GM10248 (cell line): Measurements from ENCODE around the gene IRF2.

Source experiments
- CTCF ChIA-PET: fragments of 300-600 bp; sonication (Branson Sonifier 250); formaldehyde crosslinking; extraction: SDS; loops from one replicate; lab custom pipeline; 2021; ENCODE audit warnings: antibody characterized with exemption; lab: Yijun Ruan, JAX
- POLR2A ChIA-PET: fragments of 350-650 bp; sonication (Branson Sonifier 250); formaldehyde crosslinking; extraction: SDS; loops from one replicate; lab custom pipeline; 2020; ENCODE audit warnings: antibody characterized with exemption; lab: Yijun Ruan, JAX
- DNase-seq: peaks from one replicate; pipeline ENCODE4 v3.0.0; 2012; ENCODE audit errors: extremely low spot score
- TF ChIP-seq, protein P1 (sequence below): IDR thresholded peaks from 2 replicates; pipeline ENCODE4 v1.5.1; 2012; ENCODE audit warnings: mild to moderate bottlenecking, low read depth; ENCODE audit errors: extremely low read depth, missing control alignments, control extremely low read depth

Gene IRF2

GRCh38 chr4:184420402-184420801, 53.9 kb downstream of the IRF2 start:
- POLR2A ChIA-PET: no interaction called here
- CTCF ChIA-PET: interaction anchor here (0.6 to 1.9 kb wide), 10 partner anchors 8 to 156 kb away, joined by 3 to 8 read pairs (median 3); no protein-coding TSS in a partner anchor

GRCh38 chr4:184419976-184420375, 54.4 kb downstream of the IRF2 start:
- CTCF ChIA-PET: interaction anchor here (0.6 to 1.9 kb wide), 5 partner anchors 10 to 155 kb away, joined by 3 to 8 read pairs (median 3); no protein-coding TSS in a partner anchor
- POLR2A ChIA-PET: no interaction called here
- DNase-seq: no peak
- TF ChIP-seq, protein P1, sequence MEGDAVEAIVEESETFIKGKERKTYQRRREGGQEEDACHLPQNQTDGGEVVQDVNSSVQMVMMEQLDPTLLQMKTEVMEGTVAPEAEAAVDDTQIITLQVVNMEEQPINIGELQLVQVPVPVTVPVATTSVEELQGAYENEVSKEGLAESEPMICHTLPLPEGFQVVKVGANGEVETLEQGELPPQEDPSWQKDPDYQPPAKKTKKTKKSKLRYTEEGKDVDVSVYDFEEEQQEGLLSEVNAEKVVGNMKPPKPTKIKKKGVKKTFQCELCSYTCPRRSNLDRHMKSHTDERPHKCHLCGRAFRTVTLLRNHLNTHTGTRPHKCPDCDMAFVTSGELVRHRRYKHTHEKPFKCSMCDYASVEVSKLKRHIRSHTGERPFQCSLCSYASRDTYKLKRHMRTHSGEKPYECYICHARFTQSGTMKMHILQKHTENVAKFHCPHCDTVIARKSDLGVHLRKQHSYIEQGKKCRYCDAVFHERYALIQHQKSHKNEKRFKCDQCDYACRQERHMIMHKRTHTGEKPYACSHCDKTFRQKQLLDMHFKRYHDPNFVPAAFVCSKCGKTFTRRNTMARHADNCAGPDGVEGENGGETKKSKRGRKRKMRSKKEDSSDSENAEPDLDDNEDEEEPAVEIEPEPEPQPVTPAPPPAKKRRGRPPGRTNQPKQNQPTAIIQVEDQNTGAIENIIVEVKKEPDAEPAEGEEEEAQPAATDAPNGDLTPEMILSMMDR: no peak

More at GRCh38 chr4:184420402-184420801, 53.9 kb downstream of the IRF2 start:
- TF ChIP-seq, protein P1: no peak
- DNase-seq: no peak

- TF ChIP-seq, protein P1: no peak
- DNase-seq: peak; percentile 58
- CTCF ChIA-PET: interaction anchor here (1.1 to 1.7 kb wide), 7 partner anchors 9 to 154 kb away, joined by 3 to 9 read pairs (median 4); no protein-coding TSS in a partner anchor
- POLR2A ChIA-PET: interaction anchor here (0.6 kb wide), 2 partner anchors 58 to 62 kb away, joined by 4 to 5 read pairs; no protein-coding TSS in a partner anchor
Observed at GRCh38 chr4:184417802-184418511, 56.4 kb downstream of the IRF2 start.

- TF ChIP-seq, protein P1: no peak
- DNase-seq: peak; percentile 69
- ChIA-PET CTCF (interaction anchor here (0.8 to 1.8 kb wide), 11 partner anchors 9 to 153 kb away, joined by 3 to 9 read pairs (median 3); no protein-coding TSS in a partner anchor), POLR2A (interaction anchor here (0.6 to 0.7 kb wide), 4 partner anchors 59 to 158 kb away, joined by 3 to 5 read pairs (median 4); no protein-coding TSS in a partner anchor)
Observed at GRCh38 chr4:184416913-184417734, 57.2 kb downstream of the IRF2 start.

- CTCF ChIA-PET: interaction anchor here (1.0 to 1.2 kb wide), 2 partner anchors 127 to 151 kb away, joined by 3 to 5 read pairs; no protein-coding TSS in a partner anchor
- TF ChIP-seq, protein P1: no peak
- DNase-seq: no peak
Observed at GRCh38 chr4:184415071-184415470, 59.3 kb downstream of the IRF2 start.

More at GRCh38 chr4:184415071-184415470, 59.3 kb downstream of the IRF2 start:
- POLR2A ChIA-PET: no interaction called here
